HAP-1 (cell line): Measurements from ENCODE around the gene DPYSL5.
"Not testable (repeated sequence)": the region's sequence is repeated elsewhere in the genome, so short reads cannot be mapped to it uniquely, and the experiment has no call there.

Experiments used
- DNase-seq, 2 experiments: peaks; one replicate each; pipeline ENCODE4 v3.0.0-alpha.2; 2016 to 2020; ENCODE audit warnings: low spot score in 2 of 2
- H3K27me3 ChIP-seq: fragments of 250-450 bp; sonication (Bioruptor Pico); 2 replicates; pipeline ENCODE4 v1.5.1; 2020; ENCODE audit warnings: low read depth, mild to moderate bottlenecking, moderate library complexity
- H3K36me3 ChIP-seq: fragments of 250-450 bp; sonication (Bioruptor Pico); replicated peaks from 2 replicates; pipeline ENCODE4 v1.5.1; 2020; ENCODE audit warnings: mild to moderate bottlenecking
- H3K4me1 ChIP-seq: fragments of 250-450 bp; sonication (Bioruptor Pico); 2 replicates; pipeline ENCODE4 v1.5.1; 2020; ENCODE audit warnings: mild to moderate bottlenecking
- H3K4me3 ChIP-seq: fragments of 250-450 bp; sonication (Bioruptor Pico); 2 replicates; pipeline ENCODE4 v1.5.1; 2020; ENCODE audit warnings: mild to moderate bottlenecking, moderate library complexity
- H3K9me3 ChIP-seq: fragments of 250-450 bp; sonication (Bioruptor Pico); 2 replicates; pipeline ENCODE4 v1.5.1; 2020; ENCODE audit warnings: mild to moderate bottlenecking, moderate library complexity
- in situ Hi-C: fragments of 300-500 bp; cut with MboI; formaldehyde crosslinking; loops from 3 replicates; pipeline ENCODE4 v1.14.3; 2020; ENCODE audit warnings: low sequenced_read_pairs, inconsistent platforms, mixed read lengths

The DPYSL5 gene

GRCh38 chr2:26923189-26923466 lies 75.2 kb downstream of the DPYSL5 start:
- H3K27me3 ChIP-seq, H3K9me3 ChIP-seq, H3K4me1 ChIP-seq, H3K4me3 ChIP-seq, in situ Hi-C loops, DNase-seq: not testable (repeated sequence)
- H3K36me3 ChIP-seq, result peaks cover 11% of the 10 kb centered on the region

- no peak for DNase-seq
- no peak overlapping the region for H3K4me3 ChIP-seq
- H3K36me3 ChIP-seq, result peaks cover 11% of the 10 kb centered on the region
- in situ Hi-C loops, result no loop called here
- H3K27me3 ChIP-seq, result no peaks in the 10 kb centered on the region
- H3K9me3 ChIP-seq, result no peaks in the 10 kb centered on the region
- H3K4me1 ChIP-seq, result no peaks in the 10 kb centered on the region
Measured at GRCh38 chr2:26924731-26925099, 76.8 kb downstream of the DPYSL5 start.

- Histone ChIP-seq H3K27me3 (no peaks in the 10 kb centered on the region), H3K4me3 (no peak overlapping the region), H3K9me3 (no peaks in the 10 kb centered on the region), H3K4me1 (no peaks in the 10 kb centered on the region), H3K36me3 (peaks cover 11% of the 10 kb centered on the region)
- in situ Hi-C loops, result no loop called here
- DNase-seq, result no peak
Measured at GRCh38 chr2:26925100-26925791, 77.3 kb downstream of the DPYSL5 start.

GRCh38 chr2:26927221-26927620 lies 79.3 kb downstream of the DPYSL5 start:
- Histone ChIP-seq H3K4me1 (no peaks in the 10 kb centered on the region), H3K27me3 (no peaks in the 10 kb centered on the region), H3K9me3 (no peaks in the 10 kb centered on the region), H3K4me3 (no peak overlapping the region), H3K36me3 (peaks cover 15% of the 10 kb centered on the region)
- in situ Hi-C loops, result no loop called here
- no peak for DNase-seq

- no peak for DNase-seq
- no peak overlapping the region for H3K4me3 ChIP-seq
- H3K9me3 ChIP-seq, result no peaks in the 10 kb centered on the region
- no peaks in the 10 kb centered on the region for H3K27me3 ChIP-seq
- in situ Hi-C loops, result no loop called here
- H3K36me3 ChIP-seq, result peaks cover 25% of the 10 kb centered on the region
- peaks cover 11% of the 10 kb centered on the region for H3K4me1 ChIP-seq
Measured at GRCh38 chr2:26932974-26933373, 85.0 kb downstream of the DPYSL5 start.

GRCh38 chr2:26933431-26934334 lies 85.8 kb downstream of the DPYSL5 start:
- DNase-seq, result no peak
- Histone ChIP-seq H3K36me3 (peaks cover 33% of the 10 kb centered on the region), H3K4me3 (no peak overlapping the region), H3K9me3 (no peaks in the 10 kb centered on the region), H3K4me1 (peaks cover 11% of the 10 kb centered on the region), H3K27me3 (no peaks in the 10 kb centered on the region)
- in situ Hi-C loops, result no loop called here

GRCh38 chr2:26934335-26934724 lies 86.4 kb downstream of the DPYSL5 start:
- no peaks in the 10 kb centered on the region for H3K9me3 ChIP-seq
- H3K4me3 ChIP-seq, result no peak overlapping the region
- in situ Hi-C loops, result no loop called here
- H3K36me3 ChIP-seq, result peaks cover 34% of the 10 kb centered on the region
- no peaks in the 10 kb centered on the region for H3K27me3 ChIP-seq
- DNase-seq, result no peak
- H3K4me1 ChIP-seq, result peaks cover 11% of the 10 kb centered on the region

- Histone ChIP-seq H3K36me3 (peaks cover 39% of the 10 kb centered on the region), H3K27me3 (no peaks in the 10 kb centered on the region), H3K4me1 (peaks cover 11% of the 10 kb centered on the region), H3K4me3 (no peak overlapping the region), H3K9me3 (no peaks in the 10 kb centered on the region)
- in situ Hi-C loops, result no loop called here
- DNase-seq, result no peak
Measured at GRCh38 chr2:26934985-26935384, 87.1 kb downstream of the DPYSL5 start.

- peak in 1 of 2 experiments; percentile 80 for DNase-seq
- Histone ChIP-seq H3K27me3 (no peaks in the 10 kb centered on the region), H3K36me3 (peaks cover 47% of the 10 kb centered on the region), H3K4me1 (peaks cover 11% of the 10 kb centered on the region), H3K9me3 (no peaks in the 10 kb centered on the region), H3K4me3 (no peak overlapping the region)
- in situ Hi-C loops, result no loop called here
Measured at GRCh38 chr2:26936855-26937254, 88.9 kb downstream of the DPYSL5 start.

GRCh38 chr2:26938399-26939118 lies 90.6 kb downstream of the DPYSL5 start:
- Histone ChIP-seq H3K9me3 (no peaks in the 10 kb centered on the region), H3K4me3 (no peak overlapping the region), H3K27me3 (no peaks in the 10 kb centered on the region), H3K4me1 (peaks cover 11% of the 10 kb centered on the region), H3K36me3 (peaks cover 61% of the 10 kb centered on the region)
- DNase-seq, result no peak
- in situ Hi-C loops, result no loop called here

- H3K4me3 ChIP-seq, result no peak overlapping the region
- DNase-seq, result no peak
- no peaks in the 10 kb centered on the region for H3K9me3 ChIP-seq
- peaks cover 64% of the 10 kb centered on the region for H3K36me3 ChIP-seq
- in situ Hi-C loops, result loop anchor here (5.0 kb wide), 1 partner anchor 98 kb away; no protein-coding TSS in a partner anchor
- H3K27me3 ChIP-seq, result no peaks in the 10 kb centered on the region
- H3K4me1 ChIP-seq, result peaks cover 11% of the 10 kb centered on the region
Measured at GRCh38 chr2:26940001-26940400, 92.1 kb downstream of the DPYSL5 start.

GRCh38 chr2:26941486-26941885 lies 93.6 kb downstream of the DPYSL5 start:
- no peaks in the 10 kb centered on the region for H3K27me3 ChIP-seq

GRCh38 chr2:26942543-26943295 lies 94.8 kb downstream of the DPYSL5 start:
- H3K36me3 ChIP-seq, result peaks cover 70% of the 10 kb centered on the region
- no peaks in the 10 kb centered on the region for H3K27me3 ChIP-seq
- peak; percentile 77 to 81 for DNase-seq
- H3K4me1 ChIP-seq, result no peaks in the 10 kb centered on the region
- no peak overlapping the region for H3K4me3 ChIP-seq
- H3K9me3 ChIP-seq, result no peaks in the 10 kb centered on the region
- in situ Hi-C loops, result loop anchor here (5.0 kb wide), 1 partner anchor 100 kb away; no protein-coding TSS in a partner anchor

More at GRCh38 chr2:26941486-26941885, 93.6 kb downstream of the DPYSL5 start:
- Histone ChIP-seq H3K4me3 (no peak overlapping the region), H3K9me3 (no peaks in the 10 kb centered on the region), H3K4me1 (peaks cover 6% of the 10 kb centered on the region), H3K36me3 (peaks cover 57% of the 10 kb centered on the region)
- in situ Hi-C loops, result loop anchor here (5.0 kb wide), 1 partner anchor 99 kb away; no protein-coding TSS in a partner anchor
- no peak for DNase-seq
